ENCODE results near the gene MUC5AC.

DNA sequence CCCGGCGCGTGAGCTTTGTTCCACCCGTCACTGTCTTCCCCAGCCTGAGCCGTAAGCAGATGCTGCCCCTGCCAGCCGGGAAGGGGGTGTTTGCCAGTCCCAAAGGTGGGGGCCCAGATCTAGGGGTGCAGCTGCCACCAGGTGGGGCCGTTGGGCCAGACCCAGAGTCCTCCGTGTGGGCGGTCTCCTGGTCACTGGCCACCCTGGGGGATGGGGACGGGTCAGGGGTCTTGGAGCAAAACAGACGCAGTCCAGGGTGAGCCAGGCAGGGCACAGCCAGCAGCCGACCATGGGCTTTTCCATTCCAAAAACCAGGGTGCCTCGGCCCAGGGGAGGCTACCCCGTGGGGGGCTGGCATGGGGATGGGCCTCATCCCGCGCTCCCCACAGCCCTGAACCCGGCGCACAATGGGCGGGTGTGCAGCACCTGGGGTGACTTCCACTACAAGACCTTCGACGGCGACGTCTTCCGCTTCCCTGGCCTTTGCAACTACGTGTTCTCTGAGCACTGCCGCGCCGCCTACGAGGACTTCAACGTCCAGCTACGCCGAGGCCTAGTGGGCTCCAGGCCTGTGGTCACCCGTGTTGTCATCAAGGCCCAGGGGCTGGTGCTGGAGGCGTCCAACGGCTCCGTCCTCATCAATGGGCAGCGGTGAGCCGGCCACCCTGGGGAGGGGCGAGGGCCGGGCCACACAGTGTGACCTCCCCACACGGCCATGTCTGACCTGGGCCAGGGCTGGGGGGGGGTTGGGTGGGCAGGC lies 68.7 kb downstream of the MUC5AC start:
- TF ChIP-seq POLR2A (IDR thresholded peaks at IDR 0.05) (no peak), CTCF (IDR thresholded peaks at IDR 0.05) (no peak)

All from transverse colon (tissue), 3 donors.